CD14-positive monocyte (primary cell): ENCODE measurements around the gene TRAPPC2. TPM values are rescaled to one million over a fixed set of nuclear protein-coding genes. Genes with fewer than 3 reads are reported as not detected.

Experiments used
- DNase-seq, 3 donors: peaks; one replicate each; pipeline ENCODE4 v3.0.0-alpha.2; 2011 to 2022
- H2AFZ ChIP-seq: 2 replicates; pipeline ENCODE4 v1.6.0; 2012; ENCODE audit warnings: mild to moderate bottlenecking, low read depth, low read length, inconsistent platforms; ENCODE audit not compliant: insufficient read depth, poor library complexity, severe bottlenecking
- H3K27ac ChIP-seq, 2 donors: 1 replicate in 1 of 2; 2 replicates in 1 of 2; pipeline ENCODE4 v1.5.1; 2012 to 2013; ENCODE audit warnings: low read length in 2 of 2, control low read depth in 1 of 2, inconsistent platforms in 1 of 2, low read depth in 1 of 2, mild to moderate bottlenecking in 1 of 2
- H3K27me3 ChIP-seq, 2 donors: one replicate each; pipeline versions ENCODE4 v1.6.0 to v1.6.1; 2011 to 2013; ENCODE audit warnings: low read length in 2 of 2; ENCODE audit not compliant: control insufficient read depth in 2 of 2, insufficient read depth in 2 of 2
- H3K36me3 ChIP-seq, 2 donors: replicated peaks in 1 of 2; 1 replicate in 1 of 2; 2 replicates in 1 of 2; pipeline versions ENCODE4 v1.5.1 to v1.6.1; 2012 to 2013; ENCODE audit warnings: low read length in 2 of 2, control low read depth in 1 of 2, inconsistent platforms in 1 of 2, mild to moderate bottlenecking in 1 of 2; ENCODE audit not compliant: insufficient read depth in 2 of 2, control insufficient read depth in 1 of 2
- H3K4me1 ChIP-seq, 2 donors: 1 replicate in 1 of 2; 2 replicates in 1 of 2; pipeline versions ENCODE4 v1.5.1 to v1.6.1; 2012 to 2013; ENCODE audit warnings: low read length in 2 of 2, control low read depth in 1 of 2, inconsistent platforms in 1 of 2, mild to moderate bottlenecking in 1 of 2, moderate library complexity in 1 of 2; ENCODE audit not compliant: insufficient read depth in 2 of 2, control insufficient read depth in 1 of 2
- H3K4me2 ChIP-seq: replicated peaks from 2 replicates; pipeline ENCODE3; 2012; ENCODE audit warnings: low read length, moderate library complexity, mild to moderate bottlenecking; ENCODE audit not compliant: poor library complexity, severe bottlenecking; ENCODE audit errors: extremely low read depth
- H3K4me3 ChIP-seq, 3 experiments: fragments of 200-600 bp in 1 of 3; sonication (generic) in 1 of 3; replicated peaks in 1 of 3; 1 replicate in 2 of 3; 2 replicates in 1 of 3; pipeline ENCODE4 v1.5.1; 2011 to 2013; ENCODE audit warnings: low read length in 3 of 3, mild to moderate bottlenecking in 3 of 3, control low read depth in 2 of 3, low read depth in 2 of 3, inconsistent platforms in 1 of 3, moderate library complexity in 1 of 3
- H3K79me2 ChIP-seq: 2 replicates; pipeline ENCODE4 v1.6.0; 2012; ENCODE audit warnings: mild to moderate bottlenecking, control low read depth, inconsistent platforms, low read length, moderate library complexity; ENCODE audit not compliant: insufficient read depth
- H3K9ac ChIP-seq: 2 replicates; pipeline ENCODE4 v1.6.0; 2017; ENCODE audit warnings: low read length, mild to moderate bottlenecking; ENCODE audit not compliant: insufficient read depth, poor library complexity, severe bottlenecking
- H3K9me3 ChIP-seq, 2 donors: replicated peaks in 1 of 2; 1 replicate in 1 of 2; 2 replicates in 1 of 2; pipeline versions ENCODE4 v1.5.1 to v1.6.1; 2012 to 2013; ENCODE audit warnings: low read length in 2 of 2, control low read depth in 1 of 2; ENCODE audit not compliant: control insufficient read depth in 1 of 2, insufficient read depth in 1 of 2
- H4K20me1 ChIP-seq: 2 replicates; pipeline ENCODE4 v1.6.0; 2012; ENCODE audit warnings: mild to moderate bottlenecking, low read length, control low read depth, moderate library complexity; ENCODE audit not compliant: insufficient read depth
- H3K27ac Mint-ChIP-seq, 7 donors: one replicate each; pipeline ENCODE4 v1.8.0; 2020; ENCODE audit warnings: mild to moderate bottlenecking in 7 of 7, mixed read lengths in 7 of 7, moderate library complexity in 6 of 7, inconsistent platforms in 2 of 7
- H3K27me3 Mint-ChIP-seq, 3 donors: one replicate each; pipeline ENCODE4 v1.8.0; 2021 to 2022; ENCODE audit warnings: low read depth in 3 of 3, mild to moderate bottlenecking in 3 of 3, mixed read lengths in 3 of 3, moderate library complexity in 3 of 3, inconsistent platforms in 1 of 3
- H3K36me3 Mint-ChIP-seq, 2 donors: one replicate each; pipeline ENCODE4 v1.8.0; 2020; ENCODE audit warnings: mixed read lengths in 2 of 2, inconsistent platforms in 1 of 2, mild to moderate bottlenecking in 1 of 2
- H3K4me1 Mint-ChIP-seq: one replicate; pipeline ENCODE4 v1.8.0; 2020; ENCODE audit warnings: mild to moderate bottlenecking, mixed read lengths
- H3K4me3 Mint-ChIP-seq, 2 donors: one replicate each; pipeline ENCODE4 v1.8.0; 2020; ENCODE audit warnings: mild to moderate bottlenecking in 2 of 2, mixed read lengths in 2 of 2, moderate library complexity in 1 of 2
- H3K9me3 Mint-ChIP-seq, 7 donors: one replicate each; pipeline ENCODE4 v1.8.0; 2020 to 2022; ENCODE audit warnings: mixed read lengths in 7 of 7, mild to moderate bottlenecking in 6 of 7, moderate library complexity in 6 of 7, inconsistent platforms in 2 of 7
- WGBS: methylation state at CpG from one replicate; pipeline ENCODE4 v1.1.5; 2013; ENCODE audit warnings: missing lambda C conversion rate; ENCODE audit not compliant: insufficient coverage; 5-methylcytosine and 5-hydroxymethylcytosine counted together
- intact Hi-C, 2 donors: fragments of 100-400 bp; cut with micrococcal nuclease; formaldehyde crosslinking; loops; one replicate each; pipeline versions ENCODE4 v1.15.0 to v1.15.1; 2023
- polyA plus RNA-seq, 3 donors: library from polyadenylated mRNA; depleted of rRNA in 1 of 3; unstranded in 2 of 3; stranded (reverse) in 1 of 3; fragments of 300-500 nt in 2 of 3; fragments of >200 nt in 1 of 3; fragmentation: Illumina TruSeq in 2 of 3; gene quantifications; 1 replicate in 2 of 3; 2 replicates in 1 of 3; pipeline ENCODE4 v1.2.3, GENCODE V29; 2012 to 2021
- TF ChIP-seq, protein P1 (sequence below): fragments of 200-600 bp; IDR thresholded peaks from one replicate; pipeline ENCODE4 v1.8.0; 2022; ENCODE audit warnings: antibody characterized with exemption, mild to moderate bottlenecking

Gene TRAPPC2
- polyA plus RNA-seq, 3 donors, result 10.6 to 18.3 (median 12.2) TPM

GRCh38 chrX:13687203-13687602, 47.2 kb downstream of the TRAPPC2 start:
- Histone ChIP-seq H3K9ac (no peak overlapping the region), H3K4me3 (no peak overlapping the region), H3K4me1 (peaks cover 15 to 21% of the 10 kb centered on the region in 2 donors), H2AFZ (no peak overlapping the region), H4K20me1 (peaks cover 5% of the 10 kb centered on the region), H3K27me3 (peaks cover 0 to 12% of the 10 kb centered on the region in 2 donors), H3K4me2 (no peak overlapping the region), H3K36me3 (no peaks in the 10 kb centered on the region), H3K27ac (no peak overlapping the region), H3K79me2 (peaks cover 42% of the 10 kb centered on the region), H3K9me3 (no peaks in the 10 kb centered on the region)
- intact Hi-C loops, result no loop called here
- Mint-ChIP-seq H3K27me3 (peaks cover 0 to 39% (median 0%) of the 10 kb centered on the region in 3 donors), H3K4me1 (peaks cover 26% of the 10 kb centered on the region), H3K9me3 (peaks cover 0 to 10% (median 3%) of the 10 kb centered on the region in 7 donors), H3K4me3 (no peak overlapping the region), H3K27ac (no peak overlapping the region), H3K36me3 (no peaks in the 10 kb centered on the region)
- DNase-seq, result no peak
- no CpG with 5 or more reads among the region's 1 CpG for WGBS
- TF ChIP-seq, protein P1, sequence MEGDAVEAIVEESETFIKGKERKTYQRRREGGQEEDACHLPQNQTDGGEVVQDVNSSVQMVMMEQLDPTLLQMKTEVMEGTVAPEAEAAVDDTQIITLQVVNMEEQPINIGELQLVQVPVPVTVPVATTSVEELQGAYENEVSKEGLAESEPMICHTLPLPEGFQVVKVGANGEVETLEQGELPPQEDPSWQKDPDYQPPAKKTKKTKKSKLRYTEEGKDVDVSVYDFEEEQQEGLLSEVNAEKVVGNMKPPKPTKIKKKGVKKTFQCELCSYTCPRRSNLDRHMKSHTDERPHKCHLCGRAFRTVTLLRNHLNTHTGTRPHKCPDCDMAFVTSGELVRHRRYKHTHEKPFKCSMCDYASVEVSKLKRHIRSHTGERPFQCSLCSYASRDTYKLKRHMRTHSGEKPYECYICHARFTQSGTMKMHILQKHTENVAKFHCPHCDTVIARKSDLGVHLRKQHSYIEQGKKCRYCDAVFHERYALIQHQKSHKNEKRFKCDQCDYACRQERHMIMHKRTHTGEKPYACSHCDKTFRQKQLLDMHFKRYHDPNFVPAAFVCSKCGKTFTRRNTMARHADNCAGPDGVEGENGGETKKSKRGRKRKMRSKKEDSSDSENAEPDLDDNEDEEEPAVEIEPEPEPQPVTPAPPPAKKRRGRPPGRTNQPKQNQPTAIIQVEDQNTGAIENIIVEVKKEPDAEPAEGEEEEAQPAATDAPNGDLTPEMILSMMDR, result no peak

DNA sequence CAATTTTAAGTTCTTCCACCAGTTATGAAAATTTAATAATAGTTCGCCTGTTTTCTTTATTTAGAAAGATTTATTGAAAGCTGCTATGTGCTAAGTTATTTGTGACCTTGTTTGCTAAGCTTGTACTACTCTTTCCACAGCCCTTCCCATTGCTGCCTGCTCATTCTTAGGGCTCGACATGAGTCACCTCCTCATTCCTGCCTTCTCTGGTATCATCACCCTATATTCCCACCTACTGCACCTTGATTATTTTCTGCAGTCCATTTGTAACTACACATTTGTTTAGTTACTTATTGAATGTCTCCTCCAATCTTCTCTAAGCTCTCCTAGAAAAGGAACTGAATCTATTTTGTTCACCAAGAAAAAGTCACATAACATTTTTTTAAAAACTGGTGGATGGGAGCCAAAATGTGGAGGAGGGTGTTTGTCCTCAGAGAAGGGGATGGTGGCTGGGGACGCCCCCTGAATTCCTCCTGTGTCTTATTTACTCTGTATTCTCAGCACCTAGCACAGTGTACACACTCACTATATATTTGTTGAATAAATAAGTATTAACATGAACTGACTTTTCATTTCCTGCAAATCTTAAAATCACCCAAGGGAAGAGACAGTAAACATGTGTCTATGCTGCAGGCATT, 49.2 kb downstream of the TRAPPC2 start:
- peaks cover 2 to 4% of the 10 kb centered on the region in 2 donors for H3K4me1 ChIP-seq
- peaks cover 0 to 9% of the 10 kb centered on the region in 2 donors for H3K27me3 ChIP-seq
- H3K4me2 ChIP-seq, result no peak overlapping the region
- no peak overlapping the region for H2AFZ ChIP-seq
- no peak for DNase-seq
- TF ChIP-seq, protein P1, result no peak
- H3K9ac ChIP-seq, result no peak overlapping the region
- H3K27ac ChIP-seq, result no peak overlapping the region
- peaks cover 0 to 16% (median 3%) of the 10 kb centered on the region in 7 donors for H3K9me3 Mint-ChIP-seq
- H3K27me3 Mint-ChIP-seq, result peaks cover 0 to 32% (median 3%) of the 10 kb centered on the region in 3 donors
- peaks cover 22% of the 10 kb centered on the region for H3K79me2 ChIP-seq
- WGBS, result no CpG with 5 or more reads among the region's 3 CpGs
- H3K27ac Mint-ChIP-seq, result no peak overlapping the region
- no peak overlapping the region for H3K4me3 Mint-ChIP-seq
- H3K4me3 ChIP-seq, result no peak overlapping the region
- intact Hi-C loops, result no loop called here
- H3K9me3 ChIP-seq, result no peaks in the 10 kb centered on the region
- H4K20me1 ChIP-seq, result no peaks in the 10 kb centered on the region
- H3K36me3 ChIP-seq, result no peaks in the 10 kb centered on the region
- H3K36me3 Mint-ChIP-seq, result no peaks in the 10 kb centered on the region
- H3K4me1 Mint-ChIP-seq, result peaks cover 12% of the 10 kb centered on the region
